Activated naive CD4-positive, alpha-beta T cell treated with anti-CD3 and anti-CD28 coated beads, Interleukin-2, amount 10 ng/mL, durations not matched to agents 5 hours and 36 hours (primary cell): ENCODE data around the gene MARCKS. TPM values are rescaled to one million over a fixed set of nuclear protein-coding genes. Genes with fewer than 3 reads are reported as not detected.

Experiments used
- total RNA-seq, 2 experiments: library from RNA; stranded (reverse); gene quantifications; one replicate each; pipeline ENCODE4 v1.2.3, GENCODE V29; 2021

Gene MARCKS
- total RNA-seq, result under 1 TPM; 0.17 to 0.23 TPM

GRCh38 chr6:113856625-113857555, at the start of gene MARCKS:
Gene MARCKS (plus strand): TSS chr6:113857345. CDS start chr6:113857746, 401 bp downstream.

Other genes starting within 250 kb of the MARCKS start
- 10 to 100 TPM; 61.6 to 66.1 TPM for gene HDAC2, start 113.8 kb downstream of the MARCKS start, total RNA-seq